Measurements from ENCODE around the gene SPHKAP.

The SPHKAP gene

GRCh38 chr2:228039752-228040534, 141.5 kb downstream of the SPHKAP start:
- Histone ChIP-seq H4K20me1 (no peaks in the 10 kb centered on the region), H3K4me3 (no peak overlapping the region), H3K36me3 (no peaks in the 10 kb centered on the region), H3K9ac (no peak overlapping the region), H3K27me3 (no peaks in the 10 kb centered on the region), H3K27ac (no peak overlapping the region), H3K4me1 (no peaks in the 10 kb centered on the region), H3K9me3 (no peaks in the 10 kb centered on the region), H3K4me2 (no peak overlapping the region)
- no peak for TF ChIP-seq Cebpa-rat (IDR thresholded peaks at IDR 0.05)

GRCh38 chr2:228038967-228039366, 142.5 kb downstream of the SPHKAP start:
- H3K27me3 ChIP-seq, result no peaks in the 10 kb centered on the region
- H3K9ac ChIP-seq, result no peak overlapping the region
- H3K4me3 ChIP-seq, result no peak overlapping the region
- H3K27ac ChIP-seq, result no peak overlapping the region
- H4K20me1 ChIP-seq, result no peaks in the 10 kb centered on the region
- H3K4me1 ChIP-seq, result no peaks in the 10 kb centered on the region
- H3K9me3 ChIP-seq, result no peaks in the 10 kb centered on the region
- H3K36me3 ChIP-seq, result no peaks in the 10 kb centered on the region
- TF ChIP-seq Cebpa-rat (IDR thresholded peaks at IDR 0.05), result no peak
- H3K4me2 ChIP-seq, result no peak overlapping the region

- H3K9ac ChIP-seq, result no peak overlapping the region
- no peaks in the 10 kb centered on the region for H3K9me3 ChIP-seq
- no peak overlapping the region for H3K4me3 ChIP-seq
- H4K20me1 ChIP-seq, result no peaks in the 10 kb centered on the region
- H3K4me2 ChIP-seq, result no peak overlapping the region
- no peak for TF ChIP-seq Cebpa-rat (IDR thresholded peaks at IDR 0.05)
- H3K27ac ChIP-seq, result no peak overlapping the region
- H3K4me1 ChIP-seq, result no peaks in the 10 kb centered on the region
- no peaks in the 10 kb centered on the region for H3K27me3 ChIP-seq
- H3K36me3 ChIP-seq, result no peaks in the 10 kb centered on the region
Observed at GRCh38 chr2:228037915-228038314, 143.6 kb downstream of the SPHKAP start.

- Histone ChIP-seq H3K4me2 (no peak overlapping the region), H4K20me1 (no peaks in the 10 kb centered on the region), H3K27me3 (no peaks in the 10 kb centered on the region), H3K4me3 (no peak overlapping the region), H3K9me3 (peaks cover 8% of the 10 kb centered on the region), H3K27ac (no peak overlapping the region), H3K4me1 (peaks cover 7% of the 10 kb centered on the region; the same call in 1 of the 2 replicates), H3K36me3 (no peaks in the 10 kb centered on the region), H3K9ac (no peak overlapping the region)
- no peak for TF ChIP-seq Cebpa-rat (IDR thresholded peaks at IDR 0.05)
Observed at GRCh38 chr2:228023619-228024018, 157.9 kb downstream of the SPHKAP start.

GRCh38 chr2:228018311-228018710, 163.2 kb downstream of the SPHKAP start:
- peaks cover 22% of the 10 kb centered on the region for H3K4me1 ChIP-seq
- no peak overlapping the region for H3K4me3 ChIP-seq

GRCh38 chr2:228017784-228018183, 163.7 kb downstream of the SPHKAP start:
- peaks cover 22% of the 10 kb centered on the region for H3K4me1 ChIP-seq
- TF ChIP-seq Cebpa-rat (IDR thresholded peaks at IDR 0.05), result no peak
- H3K9ac ChIP-seq, result no peak overlapping the region
- no peak overlapping the region; the same call in 1 of the 2 replicates for H3K4me2 ChIP-seq
- peaks cover 4% of the 10 kb centered on the region; the same call in 1 of the 2 replicates for H3K9me3 ChIP-seq
- no peaks in the 10 kb centered on the region for H3K27me3 ChIP-seq
- no peak overlapping the region for H3K4me3 ChIP-seq
- H3K27ac ChIP-seq, result no peak overlapping the region
- no peaks in the 10 kb centered on the region for H3K36me3 ChIP-seq
- H4K20me1 ChIP-seq, result no peaks in the 10 kb centered on the region

More at GRCh38 chr2:228018311-228018710, 163.2 kb downstream of the SPHKAP start:
- no peaks in the 10 kb centered on the region for H3K36me3 ChIP-seq
- no peak overlapping the region for H3K27ac ChIP-seq
- no peak overlapping the region for H3K4me2 ChIP-seq
- TF ChIP-seq Cebpa-rat (IDR thresholded peaks at IDR 0.05), result no peak
- no peak overlapping the region for H3K9ac ChIP-seq
- no peaks in the 10 kb centered on the region for H4K20me1 ChIP-seq
- peaks cover 4% of the 10 kb centered on the region; the same call in 1 of the 2 replicates for H3K9me3 ChIP-seq
- H3K27me3 ChIP-seq, result no peaks in the 10 kb centered on the region

GRCh38 chr2:228016402-228016801, 165.1 kb downstream of the SPHKAP start:
- H3K9ac ChIP-seq, result no peak overlapping the region; the same call in 1 of the 2 replicates
- H3K4me2 ChIP-seq, result peak overlapping the region; percentile 58

GRCh38 chr2:228015741-228016140, 165.7 kb downstream of the SPHKAP start:
- TF ChIP-seq Cebpa-rat (IDR thresholded peaks at IDR 0.05), result no peak

More at GRCh38 chr2:228016402-228016801, 165.1 kb downstream of the SPHKAP start:
- H3K9me3 ChIP-seq, result peaks cover 4% of the 10 kb centered on the region; the same call in 1 of the 2 replicates
- no peak for TF ChIP-seq Cebpa-rat (IDR thresholded peaks at IDR 0.05)
- no peak overlapping the region for H3K27ac ChIP-seq
- H3K4me3 ChIP-seq, result no peak overlapping the region
- H3K4me1 ChIP-seq, result peaks cover 22% of the 10 kb centered on the region
- H4K20me1 ChIP-seq, result no peaks in the 10 kb centered on the region
- H3K27me3 ChIP-seq, result no peaks in the 10 kb centered on the region
- H3K36me3 ChIP-seq, result no peaks in the 10 kb centered on the region

GRCh38 chr2:227996366-227996765, 185.1 kb downstream of the SPHKAP start:
- Histone ChIP-seq H3K4me1 (no peaks in the 10 kb centered on the region), H3K9ac (no peak overlapping the region), H3K27ac (no peak overlapping the region), H3K4me2 (no peak overlapping the region), H3K9me3 (no peaks in the 10 kb centered on the region), H3K36me3 (no peaks in the 10 kb centered on the region), H4K20me1 (no peaks in the 10 kb centered on the region), H3K27me3 (no peaks in the 10 kb centered on the region), H3K4me3 (no peak overlapping the region)
- TF ChIP-seq Cebpa-rat (IDR thresholded peaks at IDR 0.05), result no peak

More at GRCh38 chr2:228015741-228016140, 165.7 kb downstream of the SPHKAP start:
- no peaks in the 10 kb centered on the region for H3K27me3 ChIP-seq
- H3K4me2 ChIP-seq, result no peak overlapping the region
- no peak overlapping the region for H3K27ac ChIP-seq
- no peak overlapping the region for H3K4me3 ChIP-seq
- H3K9ac ChIP-seq, result no peak overlapping the region
- peaks cover 28% of the 10 kb centered on the region for H3K4me1 ChIP-seq
- no peaks in the 10 kb centered on the region for H3K36me3 ChIP-seq
- H4K20me1 ChIP-seq, result no peaks in the 10 kb centered on the region
- peaks cover 4% of the 10 kb centered on the region; the same call in 1 of the 2 replicates for H3K9me3 ChIP-seq

- no peak for TF ChIP-seq Cebpa-rat (IDR thresholded peaks at IDR 0.05)
- no peak overlapping the region for H3K4me2 ChIP-seq
- no peak overlapping the region for H3K9ac ChIP-seq
Observed at GRCh38 chr2:227990937-227991336, 190.6 kb downstream of the SPHKAP start.

More at GRCh38 chr2:227990937-227991336, 190.6 kb downstream of the SPHKAP start:
- Histone ChIP-seq H3K4me1 (no peaks in the 10 kb centered on the region), H4K20me1 (no peaks in the 10 kb centered on the region), H3K36me3 (no peaks in the 10 kb centered on the region), H3K27me3 (no peaks in the 10 kb centered on the region), H3K27ac (no peak overlapping the region), H3K9me3 (no peaks in the 10 kb centered on the region), H3K4me3 (no peak overlapping the region)

All from BLaER1 (cell line).